NCI-H345 (cell line): Measurements from ENCODE around the gene UBTD1.
"Not testable (repeated sequence)": the region's sequence is repeated elsewhere in the genome, so short reads cannot be mapped to it uniquely, and the experiment has no call there.

ENCODE experiments used
- DNase-seq: peaks from one replicate; lab custom pipeline; 2025; lab: John Stamatoyannopoulos, UW

The UBTD1 gene

GRCh38 chr10:97515271-97515978, 16.7 kb downstream of the UBTD1 start:
- no peak for DNase-seq

DNA sequence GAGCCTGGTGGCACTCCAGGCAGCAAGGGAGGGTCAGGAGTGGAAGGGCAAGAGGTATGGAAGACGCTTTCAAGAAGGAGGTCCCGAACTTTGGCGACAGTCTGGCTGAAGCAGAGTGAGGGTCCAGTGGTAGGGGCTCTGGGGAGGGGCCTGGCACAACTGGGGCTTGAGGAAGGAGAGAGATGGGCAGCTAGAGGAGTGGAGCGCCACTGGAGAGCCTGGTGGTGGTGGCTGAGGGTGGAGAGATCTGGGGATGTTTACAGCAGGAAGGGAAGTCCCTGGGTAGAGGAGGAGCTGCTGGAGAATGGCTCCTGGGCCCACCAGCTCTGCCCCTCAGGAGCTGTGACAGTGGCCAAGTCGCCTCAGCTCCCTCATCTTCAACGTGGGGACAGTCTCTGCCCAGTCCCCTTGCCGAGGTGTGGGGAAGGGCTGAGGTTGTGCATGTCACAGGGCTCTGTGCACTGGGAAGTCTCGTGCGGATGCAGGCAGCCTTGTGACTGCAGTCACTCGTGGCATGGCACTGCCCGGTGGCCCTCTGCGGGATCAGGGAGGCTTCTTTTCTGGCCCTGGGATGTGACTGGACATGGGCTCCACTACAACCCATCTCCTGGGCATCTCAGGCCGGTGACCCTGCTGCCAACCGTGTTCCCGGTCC, 18.5 kb downstream of the UBTD1 start:
- no peak for DNase-seq

DNA sequence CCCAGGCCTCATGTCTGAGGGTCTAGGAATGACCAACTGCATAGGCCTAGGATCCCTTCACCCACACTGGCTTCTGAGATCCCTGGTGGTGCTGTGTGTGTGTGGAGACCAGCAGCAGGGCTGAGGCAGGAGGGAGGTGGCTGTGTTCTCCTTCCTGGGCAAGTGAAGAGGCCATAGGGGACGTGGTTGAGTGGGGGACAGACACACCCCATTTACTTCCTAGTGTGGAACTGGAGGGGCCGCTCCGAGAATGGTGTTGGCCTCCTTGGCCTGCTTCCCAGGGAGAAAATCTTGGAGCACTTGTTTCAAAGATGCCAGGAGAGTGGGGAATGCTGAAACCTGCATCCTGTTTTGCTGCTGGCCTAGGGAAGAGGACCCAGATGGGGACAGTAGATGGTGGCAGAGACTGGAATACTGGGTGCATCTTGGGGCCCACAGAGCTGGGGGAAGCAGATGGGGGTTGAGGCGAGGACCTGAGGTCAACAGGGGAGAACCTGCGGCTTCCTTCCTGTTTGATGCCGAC, 19.1 kb downstream of the UBTD1 start:
- no peak for DNase-seq

DNA sequence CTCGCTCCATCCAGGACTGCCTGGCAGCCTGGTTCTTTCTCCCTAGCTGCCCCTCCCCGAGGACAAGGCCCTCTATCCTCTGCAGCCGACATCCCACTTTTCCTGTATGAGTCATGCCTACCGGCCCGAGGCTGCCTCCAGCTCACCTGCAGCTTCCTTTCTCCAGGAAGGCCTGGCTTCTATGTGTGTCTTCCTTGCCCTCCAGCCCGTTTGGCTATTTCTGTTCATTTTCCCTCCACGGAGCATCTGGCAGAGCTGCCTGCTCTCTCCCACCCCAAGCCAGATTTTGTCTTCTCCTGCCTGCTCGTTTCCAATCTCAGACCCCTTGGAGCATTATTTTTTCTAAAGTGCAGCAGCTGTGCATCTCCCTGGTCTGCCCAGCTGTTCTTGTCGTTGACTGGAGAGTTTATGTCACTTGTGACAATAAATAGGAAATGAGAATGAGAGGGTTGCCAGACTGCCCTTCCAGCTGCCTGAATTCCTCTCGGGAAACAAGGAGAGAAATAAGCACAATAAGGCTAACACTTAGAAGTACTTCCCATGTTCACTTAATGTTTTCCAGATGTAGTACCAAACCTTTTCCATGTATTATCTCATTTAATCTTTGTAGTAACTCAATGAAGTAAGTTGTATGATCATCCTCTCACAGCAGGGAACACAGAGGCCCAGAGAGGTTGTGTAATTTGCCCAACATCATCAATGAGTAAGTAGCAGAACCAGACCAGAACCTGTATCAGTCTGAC, 19.7 kb downstream of the UBTD1 start:
- no peak for DNase-seq

- no peak for DNase-seq
These were observed 20.6 kb downstream of the UBTD1 start for GRCh38 chr10:97519342-97519741.

- DNase-seq, result no peak
These were observed 21.8 kb downstream of the UBTD1 start for GRCh38 chr10:97520520-97520919.

DNA sequence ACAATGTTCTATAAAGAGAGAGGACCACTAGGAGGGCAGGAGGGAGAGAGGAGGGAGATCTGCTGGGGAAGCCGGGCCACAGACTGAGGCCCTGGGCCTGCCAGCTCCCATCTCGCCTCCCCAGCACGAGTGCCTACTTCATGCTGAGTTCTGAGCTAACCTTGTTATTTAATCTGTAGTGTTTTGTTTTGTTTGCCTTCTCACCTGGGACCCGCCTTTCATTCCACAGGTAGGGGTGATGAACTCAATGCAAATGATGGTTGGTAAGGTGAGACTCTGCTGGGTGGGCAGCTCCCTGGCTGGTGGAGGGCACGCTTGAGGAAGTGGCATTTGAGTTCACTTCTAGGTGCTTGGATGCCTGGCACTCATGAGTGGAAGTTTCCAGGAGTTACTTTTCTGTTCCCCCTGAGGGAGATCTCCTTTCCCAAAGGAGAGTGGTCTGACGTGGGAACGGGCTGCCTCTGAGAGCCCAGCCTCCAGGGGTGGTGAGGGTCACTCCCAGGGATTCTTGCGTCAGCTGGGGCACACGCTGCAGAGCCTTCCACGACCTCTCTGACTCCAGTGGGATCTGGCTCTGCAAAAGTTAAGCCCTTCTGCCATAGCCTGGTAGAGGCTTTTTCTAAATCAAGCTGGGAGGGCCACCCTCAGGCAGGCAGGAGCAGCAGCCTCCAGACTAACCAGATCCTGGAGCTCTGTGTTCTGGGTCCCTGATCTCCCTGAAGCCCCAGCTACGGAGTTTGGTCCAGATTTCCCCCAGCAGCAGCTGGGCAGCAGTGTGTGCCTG, 22.4 kb downstream of the UBTD1 start:
- no peak for DNase-seq

DNA sequence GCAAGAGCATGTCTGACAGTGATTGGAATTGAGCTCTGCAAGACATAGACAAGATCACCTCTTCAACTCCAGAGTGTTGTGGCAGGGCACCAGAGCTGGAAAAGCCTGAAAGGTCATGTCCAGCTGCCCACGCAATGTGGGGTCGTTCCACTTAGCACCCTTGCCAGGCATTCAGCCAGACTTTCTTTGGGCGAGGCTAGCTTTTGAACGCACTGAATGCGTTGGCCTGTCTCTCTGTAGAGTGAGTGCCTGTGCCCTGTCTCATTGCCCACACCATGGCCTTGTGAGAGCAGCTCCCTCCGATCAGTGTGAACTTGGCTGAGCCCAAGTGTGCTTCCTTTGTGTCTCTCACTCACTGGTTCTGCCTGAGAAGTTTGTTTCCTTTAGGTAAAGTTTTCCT, 23.3 kb downstream of the UBTD1 start:
- no peak for DNase-seq

- DNase-seq, result no peak
These were observed 24.2 kb downstream of the UBTD1 start for GRCh38 chr10:97522937-97523336.

DNA sequence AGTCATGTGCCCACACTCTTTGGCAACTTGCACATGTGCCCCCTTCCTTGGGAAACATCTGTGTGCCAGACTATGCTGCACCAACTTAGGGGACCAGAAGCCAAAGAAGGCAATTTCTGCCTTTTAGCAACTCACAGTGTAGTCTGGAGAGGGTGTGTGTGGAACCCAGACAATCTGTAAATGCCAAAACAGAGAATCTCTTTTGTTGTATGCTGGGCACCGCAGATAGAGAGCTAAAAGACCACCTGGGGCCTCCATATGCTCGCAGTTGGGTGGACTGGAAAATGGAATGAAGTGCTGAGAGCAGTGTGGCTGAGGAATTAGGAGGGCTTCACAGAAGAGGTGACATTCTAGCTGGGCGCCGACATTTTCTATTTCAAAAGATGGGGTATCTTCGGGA, 26.4 kb downstream of the UBTD1 start:
- no peak for DNase-seq

DNA sequence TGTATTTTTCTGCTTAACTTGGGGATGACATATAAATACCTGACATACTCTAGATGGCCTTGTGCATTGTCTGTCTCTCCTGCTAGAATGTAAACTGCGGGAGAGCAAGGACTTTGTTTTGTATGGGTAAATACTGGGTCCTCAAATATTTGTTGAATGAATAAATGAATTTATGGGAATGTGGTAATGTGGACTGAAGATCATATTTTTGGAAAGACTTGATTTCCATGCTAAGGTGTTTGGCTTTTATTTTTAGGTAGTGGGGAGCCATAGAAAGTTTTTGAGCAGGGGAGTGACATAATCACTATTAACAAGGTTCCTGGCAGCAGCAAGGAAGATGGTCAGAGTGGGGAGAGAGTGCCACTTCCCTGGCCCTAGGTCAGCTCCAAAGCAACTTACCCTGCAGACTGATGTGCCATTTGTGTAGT, 27.0 kb downstream of the UBTD1 start:
- DNase-seq, result no peak

- not testable (repeated sequence) for DNase-seq
These were observed 30.2 kb downstream of the UBTD1 start for GRCh38 chr10:97528876-97529275.

DNA sequence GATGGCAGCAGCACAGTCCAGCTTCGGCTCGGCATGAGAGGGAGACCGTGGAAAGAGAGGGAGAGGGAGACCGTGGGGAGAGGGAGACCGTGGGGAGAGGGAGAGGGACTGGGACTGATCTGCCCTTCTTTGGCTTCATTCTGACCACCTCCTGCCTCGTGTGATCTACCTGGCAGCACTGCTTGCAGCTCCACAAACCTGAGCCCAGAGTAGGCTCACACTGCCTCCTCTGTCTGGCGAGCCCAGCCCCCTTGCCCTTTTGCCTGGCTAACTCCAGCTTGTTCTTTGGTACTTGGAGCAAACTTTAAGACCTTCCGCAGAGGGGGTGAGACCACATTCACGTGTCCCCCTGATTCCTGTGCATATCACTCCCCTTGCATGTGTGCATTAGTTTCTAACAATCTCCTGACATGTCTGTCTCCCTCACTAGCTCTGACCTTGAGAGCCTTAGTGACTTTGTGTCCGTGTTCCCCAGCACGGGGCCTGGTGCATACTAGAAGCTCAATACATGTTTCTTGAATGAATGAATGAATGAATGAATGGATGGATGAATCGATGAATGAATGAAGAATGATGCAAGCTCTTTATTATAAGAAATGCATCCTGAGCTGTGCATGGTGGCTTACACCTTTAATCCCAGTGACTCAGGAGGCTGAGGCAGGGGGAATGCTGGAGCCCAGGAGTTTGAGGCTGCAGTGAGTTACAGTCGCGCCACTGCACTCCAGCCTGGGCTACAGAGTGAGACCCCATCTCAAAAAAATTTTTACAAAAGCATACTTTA, 31.2 kb downstream of the UBTD1 start:
- DNase-seq, result no peak

DNA sequence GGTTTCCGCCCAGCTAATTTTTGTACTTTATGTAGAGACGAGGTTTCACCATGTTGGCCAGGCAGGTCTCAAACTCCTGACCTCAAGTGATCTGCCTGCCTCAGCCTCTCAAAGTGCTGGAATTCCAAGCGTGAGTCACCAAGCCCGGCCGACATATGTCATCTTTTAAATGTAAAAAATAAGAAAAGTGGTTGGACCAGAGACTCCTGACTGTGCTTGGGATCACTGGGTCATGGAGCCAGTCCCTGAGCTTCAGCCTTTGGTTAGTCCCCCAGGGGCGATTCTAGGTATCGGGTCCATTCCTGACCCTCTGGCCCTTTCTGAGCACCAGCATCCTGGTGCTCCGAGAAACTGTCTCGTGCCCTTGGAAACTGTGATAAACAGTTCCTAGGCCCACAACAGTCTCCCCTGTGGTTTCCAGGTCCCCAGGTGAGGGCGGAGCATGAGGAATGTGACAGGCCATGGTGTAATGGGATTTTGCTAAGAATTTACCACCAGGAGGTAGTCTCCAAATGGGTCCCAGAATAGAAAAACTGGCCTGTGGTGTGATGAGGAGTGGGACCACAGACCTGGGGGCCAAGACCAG, 32.8 kb downstream of the UBTD1 start:
- no peak for DNase-seq

DNA sequence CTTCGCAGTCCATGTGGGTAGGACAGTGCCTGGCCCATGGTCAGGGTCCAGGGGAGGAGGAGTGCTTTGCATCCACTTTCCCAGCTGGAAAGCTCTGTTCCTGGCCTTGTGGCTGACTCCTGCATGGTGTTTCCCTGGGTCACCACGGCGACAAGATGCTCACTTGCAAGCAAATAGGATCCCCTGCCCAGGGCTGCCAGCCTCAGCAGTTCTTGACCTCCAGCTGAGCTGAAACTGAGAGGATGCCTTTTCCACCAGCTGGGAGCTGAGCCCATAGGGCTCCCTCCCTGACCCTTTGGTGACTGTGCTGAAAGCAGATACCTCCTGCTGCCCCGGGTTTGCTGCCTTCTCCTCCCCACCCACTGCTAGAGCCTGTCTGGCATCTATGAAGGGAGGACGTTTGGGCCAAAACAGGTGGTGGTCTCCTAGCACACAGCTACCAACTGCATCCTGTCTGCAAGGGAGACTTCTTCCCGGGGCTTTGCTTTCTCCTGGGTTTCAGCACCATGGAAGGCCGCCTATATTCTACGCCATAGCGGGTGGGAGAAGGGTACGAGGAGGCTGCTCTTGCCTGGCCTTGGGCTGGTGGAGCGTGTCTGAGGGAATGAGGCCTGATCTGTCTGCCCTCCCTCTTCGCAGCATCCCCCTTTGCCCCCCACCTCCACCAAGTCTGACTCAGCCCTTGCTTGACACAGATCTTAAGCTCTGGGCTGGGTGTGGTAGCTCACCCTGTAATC, 34.4 kb downstream of the UBTD1 start:
- no peak for DNase-seq

DNA sequence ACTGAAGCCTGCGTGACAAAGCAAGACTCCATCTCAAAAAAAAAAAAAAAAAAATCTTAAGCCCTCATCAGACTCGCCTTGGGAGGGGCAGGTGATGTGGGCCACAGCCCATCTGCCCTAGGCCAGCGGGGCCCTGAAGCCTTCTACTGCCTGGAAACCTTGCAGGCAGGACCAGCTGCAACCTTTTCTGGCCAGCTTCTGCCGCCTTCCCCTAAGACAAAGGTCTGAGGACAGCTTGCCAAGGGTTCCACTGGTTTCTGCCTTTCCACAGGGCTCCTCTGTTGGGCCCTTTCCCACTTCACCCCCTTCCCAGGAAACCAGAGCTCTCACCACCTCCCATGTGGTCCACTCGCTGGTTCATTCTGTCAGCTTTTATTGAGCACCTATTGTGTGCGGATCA, 35.2 kb downstream of the UBTD1 start:
- no peak for DNase-seq

GRCh38 chr10:97534746-97535367, 36.1 kb downstream of the UBTD1 start:
- DNase-seq, result no peak

DNA sequence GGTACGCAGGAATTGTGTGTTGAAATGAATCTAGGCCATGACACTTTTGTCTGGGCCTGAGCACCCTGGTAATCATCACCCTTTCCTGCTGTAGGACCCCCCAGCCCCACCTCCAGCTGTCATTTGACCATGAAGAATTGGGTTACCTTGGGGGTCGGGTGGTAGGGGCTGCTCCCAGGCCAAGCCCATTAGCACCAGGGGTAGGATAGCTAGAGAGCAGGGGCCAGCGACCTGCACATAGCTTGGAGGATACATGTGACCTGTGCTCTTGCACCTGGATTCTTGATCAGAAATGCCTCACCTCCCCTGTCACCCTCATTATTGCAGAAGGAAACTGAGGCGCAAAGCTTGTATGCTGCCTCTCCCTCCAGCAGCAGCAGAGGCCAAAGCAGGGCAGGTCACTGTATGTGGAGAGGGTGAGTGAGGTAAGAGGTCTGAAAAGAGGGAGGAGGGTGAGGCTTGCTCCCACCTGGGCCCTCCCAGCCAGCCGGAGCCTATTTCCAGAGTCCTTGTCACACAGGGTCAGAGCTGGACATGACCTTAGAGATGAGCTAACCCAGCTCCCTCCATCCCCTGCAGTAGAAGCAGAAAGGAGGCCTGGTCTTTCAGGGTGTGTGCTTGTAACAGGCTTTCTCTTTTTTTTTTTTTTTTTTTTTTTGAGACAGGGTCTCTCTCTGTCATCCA, 38.6 kb downstream of the UBTD1 start:
- no peak for DNase-seq

DNA sequence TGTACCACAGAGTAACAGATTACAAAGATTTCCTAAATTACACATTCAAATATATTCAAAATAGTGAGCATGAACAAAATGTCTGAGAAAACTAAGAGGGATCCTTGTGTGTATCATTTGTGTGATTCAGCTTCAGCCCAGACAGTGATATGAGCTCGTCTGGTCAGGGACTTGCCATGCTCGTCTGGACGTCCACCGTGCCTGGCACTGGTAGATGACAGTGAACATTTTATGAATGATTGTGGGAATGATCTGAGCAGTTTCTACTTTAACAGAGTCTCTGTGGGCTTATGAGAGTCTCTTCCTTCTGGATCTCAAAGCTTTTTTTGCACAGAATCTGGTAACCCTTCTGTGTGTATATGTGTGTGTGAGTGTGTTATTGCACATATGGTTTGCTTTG, 39.7 kb downstream of the UBTD1 start:
- no peak for DNase-seq
